Activated T-cell treated with anti-CD3 and anti-CD28 coated beads, Interleukin-2, amount 50 U/mL, for 4 hours (primary cell): ENCODE measurements around the gene INTS15. TPM values are rescaled to one million over a fixed set of nuclear protein-coding genes. Genes with fewer than 3 reads are reported as not detected.
A peak's percentile ranks its signal among the peaks of the same experiment; 100 is the strongest.

ENCODE experiments used
- ATAC-seq, 2 donors: fragments of 200-7000 bp; cut with Tn5 transposase; one replicate each; pipeline ENCODE4 v1.10.0; 2021
- DNase-seq: peaks from one replicate; pipeline ENCODE4 v3.0.0-alpha.2; 2020
- H3K27me3 Mint-ChIP-seq: one replicate; pipeline ENCODE4 v1.8.0; 2021; ENCODE audit warnings: low read depth, mixed read lengths
- H3K36me3 Mint-ChIP-seq: one replicate; pipeline ENCODE4 v1.8.0; 2022; ENCODE audit warnings: mixed read lengths; ENCODE audit not compliant: insufficient read depth
- H3K4me1 Mint-ChIP-seq: one replicate; pipeline ENCODE4 v1.8.0; 2021; ENCODE audit warnings: low read depth, mixed read lengths
- H3K4me3 Mint-ChIP-seq: one replicate; pipeline ENCODE4 v1.8.0; 2021; ENCODE audit warnings: mild to moderate bottlenecking, moderate library complexity, mixed read lengths
- H3K9me3 Mint-ChIP-seq: one replicate; pipeline ENCODE4 v1.8.0; 2021; ENCODE audit warnings: mixed read lengths
- total RNA-seq, 3 donors: library from RNA; stranded (reverse); gene quantifications; one replicate each; pipeline ENCODE4 v1.2.1, GENCODE V29; 2021

INTS15 gene
- total RNA-seq, 3 donors from 2014 or later, result 51.4 to 60.1 (median 59.1) TPM

DNA sequence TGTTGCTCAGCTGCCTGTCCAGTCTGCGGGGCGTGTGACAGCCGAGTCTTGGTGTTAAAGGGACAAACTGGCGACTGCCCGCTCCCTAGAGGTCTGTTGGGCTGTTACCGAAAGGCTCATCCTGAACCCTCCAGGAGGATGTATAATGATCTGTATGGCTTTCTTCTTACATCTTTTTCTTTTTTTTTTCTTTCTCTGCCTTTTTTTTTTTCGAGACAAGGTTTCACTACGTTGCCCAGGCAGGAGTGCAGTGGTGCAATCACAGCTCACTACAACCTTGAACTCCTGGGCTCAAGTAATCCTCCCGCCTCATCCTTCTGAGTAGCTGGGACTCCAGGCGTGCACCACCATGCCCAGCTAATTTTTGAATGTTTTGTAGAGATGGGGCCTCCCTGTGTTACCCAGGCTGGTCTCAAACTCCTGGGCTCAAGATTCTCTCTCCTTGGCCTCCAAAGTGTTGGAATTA, 857 bp downstream of the INTS15 start:
- DNase-seq, result no peak
- peaks cover 21% of the 10 kb centered on the region for H3K4me1 Mint-ChIP-seq
- peak overlapping the region; percentile 83 for H3K4me3 Mint-ChIP-seq
- H3K9me3 Mint-ChIP-seq, result no peaks in the 10 kb centered on the region
- H3K36me3 Mint-ChIP-seq, result peaks cover 22% of the 10 kb centered on the region
- no peaks in the 10 kb centered on the region for H3K27me3 Mint-ChIP-seq
- ATAC-seq, result peak in 1 of 2 donors; percentile 5

DNA sequence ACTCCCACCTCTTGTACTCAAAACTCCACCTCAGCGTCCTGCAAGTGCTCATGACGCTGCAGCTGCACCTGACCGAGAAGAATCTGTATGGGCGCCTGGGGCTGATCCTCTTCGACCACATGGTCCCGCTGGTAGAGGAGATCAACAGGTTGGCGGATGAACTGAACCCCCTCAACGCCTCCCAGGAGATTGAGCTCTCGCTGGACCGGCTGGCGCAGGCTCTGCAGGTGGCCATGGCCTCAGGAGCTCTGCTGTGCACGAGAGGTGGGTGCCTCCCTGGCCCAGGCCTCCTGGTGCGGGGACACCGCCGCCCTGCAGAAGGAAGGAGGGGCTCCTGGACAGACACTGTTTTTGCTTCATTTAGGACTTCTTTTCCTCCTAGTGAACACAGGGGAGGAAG, 10.3 kb downstream of the INTS15 start:
- no peak overlapping the region for H3K4me3 Mint-ChIP-seq
- no peaks in the 10 kb centered on the region for H3K27me3 Mint-ChIP-seq
- no peak for DNase-seq
- peaks cover 34% of the 10 kb centered on the region for H3K36me3 Mint-ChIP-seq
- no peaks in the 10 kb centered on the region for H3K9me3 Mint-ChIP-seq
- ATAC-seq, result no peak
- peaks cover 3% of the 10 kb centered on the region for H3K4me1 Mint-ChIP-seq

DNA sequence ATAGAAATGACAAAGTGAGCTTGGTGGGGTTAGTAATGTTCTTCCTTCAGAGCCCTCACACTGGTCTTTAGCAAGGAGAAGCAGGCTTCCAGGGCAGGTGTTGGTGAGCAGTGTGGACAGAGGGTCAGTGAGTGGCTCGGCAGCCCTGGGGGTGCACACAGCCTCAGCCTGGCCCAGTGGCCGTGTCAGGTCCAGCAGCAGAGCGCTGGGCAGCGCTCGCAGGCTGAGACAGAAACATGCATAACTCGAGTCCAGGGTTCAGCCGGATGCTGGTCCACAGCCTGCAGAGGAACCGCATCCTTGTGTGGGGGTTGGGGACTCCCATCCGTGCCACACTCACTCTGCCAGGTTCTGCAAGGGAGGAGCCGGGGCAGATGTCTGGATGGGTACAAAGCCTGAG, 14.6 kb downstream of the INTS15 start:
- Mint-ChIP-seq H3K4me3 (no peak overlapping the region), H3K9me3 (no peaks in the 10 kb centered on the region), H3K27me3 (no peaks in the 10 kb centered on the region), H3K4me1 (peaks cover 3% of the 10 kb centered on the region), H3K36me3 (peaks cover 23% of the 10 kb centered on the region)
- ATAC-seq, result no peak
- no peak for DNase-seq

DNA sequence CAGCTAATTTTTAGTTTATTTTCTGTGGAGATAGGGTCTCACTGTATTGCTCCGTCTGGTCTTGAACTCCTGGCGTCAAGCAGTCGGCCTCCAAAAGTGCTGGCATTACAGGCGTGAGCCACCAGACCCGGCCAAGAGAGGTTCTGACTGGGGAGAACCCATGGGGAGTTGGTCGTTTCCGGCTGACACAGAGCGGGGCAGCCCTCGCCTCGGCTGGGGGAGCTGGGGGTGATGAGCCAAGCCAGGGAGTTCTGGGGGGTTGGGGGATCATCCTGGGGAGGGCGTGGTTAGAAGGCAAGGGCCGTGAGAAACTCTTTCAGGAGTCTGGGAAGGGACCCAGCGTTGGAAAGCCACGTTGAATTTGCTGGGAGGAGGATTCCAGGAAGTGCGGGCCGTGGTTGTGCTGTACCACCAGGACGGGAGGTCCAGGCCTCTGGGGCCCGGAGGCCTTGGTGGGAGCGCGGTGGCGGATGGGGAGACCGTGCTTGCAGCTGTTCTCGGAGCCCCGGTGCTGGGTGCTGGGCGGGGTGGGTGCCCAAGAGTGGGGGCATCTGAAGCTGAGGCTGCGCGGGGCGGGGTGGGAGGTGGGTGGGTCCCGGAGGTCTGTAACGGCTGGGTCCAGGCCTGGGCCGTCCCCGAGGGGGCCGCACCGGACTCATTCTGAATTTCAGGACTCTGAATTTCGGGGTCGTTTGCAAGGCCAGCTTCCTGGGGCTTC, 17.2 kb downstream of the INTS15 start:
- Mint-ChIP-seq H3K9me3 (no peaks in the 10 kb centered on the region), H3K36me3 (peaks cover 17% of the 10 kb centered on the region), H3K4me1 (peaks cover 2% of the 10 kb centered on the region), H3K27me3 (peaks cover 1% of the 10 kb centered on the region), H3K4me3 (no peak overlapping the region)
- ATAC-seq (no peak), DNase-seq (no peak)

DNA sequence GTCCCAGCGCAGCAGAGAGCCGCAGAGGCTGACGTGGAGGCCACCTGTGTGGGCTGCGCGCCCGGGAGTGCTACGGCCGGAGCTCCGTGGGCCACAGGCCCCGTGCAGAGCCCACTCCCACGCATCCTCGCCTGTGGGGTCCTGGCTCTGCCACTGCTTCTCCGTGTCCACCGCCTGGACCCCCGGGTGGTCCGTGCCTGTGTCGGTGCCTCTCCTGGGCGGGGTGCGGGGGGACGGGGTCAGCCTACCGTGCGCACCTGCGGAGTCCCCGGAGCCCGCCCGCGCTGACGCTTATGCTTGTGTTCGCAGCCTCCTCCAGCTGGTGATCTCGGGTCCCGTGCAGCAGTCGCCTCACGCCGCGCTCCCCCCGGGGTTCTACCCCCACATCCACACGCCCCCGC, 17.8 kb downstream of the INTS15 start:
- Mint-ChIP-seq H3K9me3 (no peaks in the 10 kb centered on the region), H3K4me3 (no peak overlapping the region), H3K36me3 (peaks cover 14% of the 10 kb centered on the region), H3K4me1 (peaks cover 2% of the 10 kb centered on the region), H3K27me3 (peaks cover 1% of the 10 kb centered on the region)
- ATAC-seq, result no peak
- DNase-seq, result no peak

DNA sequence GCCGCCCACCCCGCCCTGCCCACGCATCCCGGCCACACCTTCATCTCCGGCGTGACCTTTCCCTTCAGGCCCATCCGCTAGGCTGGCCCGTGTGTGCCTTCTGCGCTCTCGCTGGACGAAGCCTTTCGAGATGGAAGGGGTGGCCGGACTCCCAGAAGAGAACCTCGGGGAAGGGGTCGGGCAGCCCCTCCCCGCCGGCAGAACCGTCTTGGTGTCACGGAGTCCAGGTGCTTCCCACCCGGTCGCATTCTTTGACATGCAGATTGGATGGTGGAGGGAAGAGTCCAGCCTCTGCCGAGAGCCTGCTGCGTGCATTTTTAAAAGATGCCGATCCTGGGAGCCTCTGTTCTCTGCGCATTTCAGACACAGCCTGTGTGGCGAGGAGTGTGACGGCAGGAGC, 18.3 kb downstream of the INTS15 start:
- Mint-ChIP-seq H3K9me3 (no peaks in the 10 kb centered on the region), H3K4me3 (no peak overlapping the region), H3K27me3 (peaks cover 1% of the 10 kb centered on the region), H3K4me1 (peaks cover 2% of the 10 kb centered on the region), H3K36me3 (peaks cover 14% of the 10 kb centered on the region)
- DNase-seq, result no peak
- no peak for ATAC-seq

DNA sequence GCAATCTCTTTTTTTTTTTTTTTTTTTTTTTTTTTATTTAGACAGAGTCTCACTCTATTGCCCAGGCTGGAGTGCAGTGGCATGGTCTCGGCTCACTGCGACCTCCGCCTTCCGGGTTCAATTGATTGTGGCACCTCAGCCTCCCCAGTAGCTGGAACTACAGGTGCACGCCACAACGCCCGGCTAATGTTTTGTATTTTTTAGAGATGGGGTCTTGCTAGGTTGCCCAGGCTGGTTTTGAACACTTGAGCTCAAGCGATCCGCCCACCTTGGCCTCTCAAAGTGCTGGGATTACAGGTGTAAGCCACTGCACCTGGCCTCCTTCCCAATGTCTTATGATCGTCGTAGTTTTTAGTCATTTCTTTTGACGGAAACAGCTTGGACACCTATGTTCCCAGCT, 19.0 kb downstream of the INTS15 start:
- H3K4me3 Mint-ChIP-seq, result no peak overlapping the region
- H3K9me3 Mint-ChIP-seq, result no peaks in the 10 kb centered on the region
- ATAC-seq (no peak), DNase-seq (no peak)
- peaks cover 2% of the 10 kb centered on the region for H3K4me1 Mint-ChIP-seq
- H3K36me3 Mint-ChIP-seq, result peaks cover 14% of the 10 kb centered on the region
- H3K27me3 Mint-ChIP-seq, result peaks cover 1% of the 10 kb centered on the region

DNA sequence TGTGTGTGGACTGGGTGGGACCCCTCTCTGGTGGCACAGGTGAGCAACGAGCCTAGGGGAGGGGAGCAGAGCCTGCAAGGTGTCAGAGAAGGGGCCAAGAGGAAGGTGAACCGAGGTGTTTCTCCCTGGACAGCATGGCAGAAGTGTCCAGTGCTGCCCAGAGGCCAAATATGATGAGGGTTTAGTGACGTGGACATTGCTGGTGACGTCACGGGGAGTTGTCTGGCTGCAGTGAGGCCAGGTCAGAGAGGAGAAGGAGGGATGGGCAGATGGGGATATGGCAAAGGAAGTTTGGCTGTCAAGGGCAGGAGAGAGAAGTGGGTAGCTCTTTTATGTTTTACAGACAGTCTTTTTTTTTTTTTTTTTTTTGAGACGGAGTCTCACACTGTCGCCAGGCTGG, 23.0 kb downstream of the INTS15 start:
- no peak overlapping the region for H3K4me3 Mint-ChIP-seq
- DNase-seq (no peak), ATAC-seq (no peak)
- H3K4me1 Mint-ChIP-seq, result peaks cover 5% of the 10 kb centered on the region
- H3K36me3 Mint-ChIP-seq, result no peaks in the 10 kb centered on the region
- peaks cover 7% of the 10 kb centered on the region for H3K27me3 Mint-ChIP-seq
- no peaks in the 10 kb centered on the region for H3K9me3 Mint-ChIP-seq

DNA sequence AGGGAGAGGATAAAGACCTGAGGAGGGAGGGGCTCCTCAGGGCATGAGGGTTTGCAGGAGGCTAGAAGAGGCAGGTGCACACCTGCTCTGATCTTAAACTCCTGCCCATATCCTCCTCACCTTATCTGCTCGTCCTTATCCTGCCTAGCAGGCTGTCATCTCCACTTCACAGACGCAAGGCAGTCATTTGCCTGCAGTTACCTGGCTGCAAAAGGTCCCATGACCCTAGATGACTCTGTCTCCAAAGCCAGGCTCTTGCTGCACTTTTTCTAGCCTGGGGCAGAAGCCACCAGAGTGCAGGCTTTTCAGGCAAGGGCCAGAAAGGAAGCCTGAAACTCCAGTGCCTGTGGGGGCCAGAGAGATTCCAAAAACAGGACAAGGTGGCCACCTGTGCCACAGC, 23.9 kb downstream of the INTS15 start:
- DNase-seq (no peak), ATAC-seq (no peak)
- no peaks in the 10 kb centered on the region for H3K9me3 Mint-ChIP-seq
- H3K27me3 Mint-ChIP-seq, result peaks cover 7% of the 10 kb centered on the region
- H3K4me1 Mint-ChIP-seq, result peaks cover 7% of the 10 kb centered on the region
- no peaks in the 10 kb centered on the region for H3K36me3 Mint-ChIP-seq
- H3K4me3 Mint-ChIP-seq, result no peak overlapping the region

DNA sequence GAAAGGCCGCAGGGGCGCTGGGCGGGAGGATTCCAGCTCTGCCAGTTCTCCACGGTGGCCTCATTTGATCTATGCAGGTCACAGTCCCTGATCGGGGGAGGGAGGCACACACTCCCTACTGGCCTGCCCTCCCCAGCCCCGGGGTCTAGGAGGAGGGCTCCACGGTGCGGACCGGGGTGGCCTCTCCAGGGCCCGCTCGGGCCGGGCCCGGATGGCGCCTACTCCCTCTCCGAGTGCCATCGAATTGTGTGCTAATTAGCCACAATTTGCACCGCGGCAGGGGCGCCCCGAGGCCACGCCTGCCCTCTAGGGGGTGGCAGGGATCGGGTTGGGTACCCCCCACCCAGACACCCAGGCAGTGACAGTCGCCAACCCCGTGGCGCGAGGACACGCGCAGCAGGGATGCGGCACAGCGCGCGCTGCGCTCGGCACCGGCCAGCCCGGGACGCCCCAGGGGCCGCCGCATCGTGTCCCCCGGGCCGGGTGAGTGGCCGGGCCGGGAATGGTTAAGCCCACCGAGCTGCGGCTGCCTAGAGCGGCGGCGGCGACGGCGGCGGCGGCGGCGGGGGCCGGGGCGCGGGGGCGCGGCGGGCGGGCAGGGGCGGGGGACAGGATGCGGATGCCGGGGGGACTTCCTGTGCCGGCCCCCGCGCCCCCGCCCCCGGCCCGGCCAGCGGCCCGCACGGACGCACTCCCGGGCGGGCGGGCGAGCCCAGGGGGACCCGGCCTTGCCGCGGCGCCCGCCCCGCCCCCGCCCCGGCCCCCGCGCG, 25.3 kb downstream of the INTS15 start, which contains the start of gene ZNF853:
TSS of gene ZNF853 (plus strand) at position 658 of the 770 bp plus-strand sequence. CDS start 565 bp downstream, outside the sequence.
- Mint-ChIP-seq H3K9me3 (no peaks in the 10 kb centered on the region), H3K27me3 (peaks cover 7% of the 10 kb centered on the region), H3K4me3 (peak within 1 kb of the TSS; percentile 78), H3K36me3 (no peaks in the 10 kb centered on the region), H3K4me1 (peaks cover 15% of the 10 kb centered on the region)
- ATAC-seq (peak; percentile 59 to 65), DNase-seq (no peak)

DNA sequence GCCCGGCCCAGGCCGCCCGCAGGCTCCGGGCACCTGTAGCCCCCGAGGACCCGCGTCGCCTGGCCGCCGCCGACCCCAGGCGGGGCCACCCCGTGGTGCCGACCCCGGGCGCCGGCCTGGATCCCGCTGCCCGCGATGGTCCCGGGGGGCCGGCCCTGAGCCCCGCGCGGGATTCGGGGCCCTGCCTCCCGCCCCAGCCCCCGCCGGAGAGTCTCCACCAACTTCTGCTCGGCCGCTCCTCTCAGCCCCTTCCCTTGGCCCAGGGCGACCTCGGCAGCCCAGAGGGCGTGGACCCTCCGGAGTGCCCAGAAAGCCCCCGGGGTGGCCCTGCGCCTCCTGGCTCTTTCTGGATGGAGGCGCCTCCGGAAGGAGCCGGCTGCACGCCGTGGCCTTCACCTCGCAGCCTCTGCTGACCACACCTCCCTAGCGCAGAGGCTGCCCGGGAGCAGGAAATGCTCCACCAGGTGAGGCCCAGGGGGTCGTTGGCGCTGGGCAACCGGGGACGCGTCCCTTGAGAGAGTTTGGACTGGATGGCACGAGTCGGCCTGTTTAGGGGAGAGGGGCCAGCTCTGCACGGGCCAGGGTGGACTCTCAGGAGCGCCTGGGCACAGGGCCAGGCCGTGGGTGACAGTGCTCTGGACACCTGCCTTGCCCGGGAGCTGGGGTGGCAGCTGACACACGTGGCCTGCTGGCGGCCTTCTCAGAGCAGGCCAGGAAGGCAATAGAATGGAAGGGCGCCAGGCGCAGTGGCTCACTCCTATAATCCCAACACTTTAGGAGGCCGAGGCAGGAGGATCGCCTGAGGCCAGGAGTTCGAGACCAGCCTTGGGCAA, 26.1 kb downstream of the INTS15 start:
- no peaks in the 10 kb centered on the region for H3K9me3 Mint-ChIP-seq
- ATAC-seq (peak; percentile 35 to 46), DNase-seq (no peak)
- peaks cover 7% of the 10 kb centered on the region for H3K27me3 Mint-ChIP-seq
- no peaks in the 10 kb centered on the region for H3K36me3 Mint-ChIP-seq
- peak overlapping the region; percentile 64 for H3K4me3 Mint-ChIP-seq
- peaks cover 21% of the 10 kb centered on the region for H3K4me1 Mint-ChIP-seq

DNA sequence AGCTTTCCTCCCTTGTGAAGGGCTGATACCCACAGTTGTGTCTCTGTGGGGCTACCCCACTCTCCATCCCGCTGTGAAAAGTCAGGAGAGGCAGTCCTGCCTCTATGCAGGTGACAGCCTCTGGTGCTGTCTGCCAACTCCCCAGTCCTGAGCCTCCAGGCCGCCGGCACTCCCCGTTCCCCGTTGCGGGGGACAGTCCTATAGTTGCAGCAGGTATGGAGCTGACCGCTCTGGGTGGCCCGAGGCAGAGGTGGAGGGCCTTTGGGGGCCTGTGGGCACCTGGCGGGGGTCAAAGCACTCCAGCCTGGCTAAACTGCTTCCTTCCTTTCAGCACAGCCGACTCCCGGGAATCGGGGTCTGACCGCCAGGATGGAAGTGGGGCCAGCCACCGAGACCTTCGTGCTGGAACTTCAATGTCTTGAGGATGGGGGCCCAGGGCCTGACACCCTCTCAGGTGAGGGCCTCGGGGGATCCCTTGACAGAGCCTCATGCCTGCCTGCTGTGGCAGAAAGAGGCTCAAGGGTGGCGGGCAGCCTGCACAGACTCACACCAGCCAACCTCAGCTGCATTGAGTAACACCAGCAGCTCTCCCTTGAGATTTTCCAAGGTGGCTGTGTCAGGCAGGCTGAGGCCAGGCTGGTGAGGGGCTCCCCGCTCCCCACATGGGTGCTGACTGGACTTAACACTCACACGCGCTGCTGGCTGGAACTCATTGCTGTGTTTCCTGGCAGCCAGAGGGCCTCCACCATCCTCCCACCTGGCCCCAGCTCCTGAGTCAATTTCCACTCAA, 27.2 kb downstream of the INTS15 start:
- peaks cover 31% of the 10 kb centered on the region for H3K4me1 Mint-ChIP-seq
- H3K27me3 Mint-ChIP-seq, result peaks cover 5% of the 10 kb centered on the region
- no peak for ATAC-seq

DNA sequence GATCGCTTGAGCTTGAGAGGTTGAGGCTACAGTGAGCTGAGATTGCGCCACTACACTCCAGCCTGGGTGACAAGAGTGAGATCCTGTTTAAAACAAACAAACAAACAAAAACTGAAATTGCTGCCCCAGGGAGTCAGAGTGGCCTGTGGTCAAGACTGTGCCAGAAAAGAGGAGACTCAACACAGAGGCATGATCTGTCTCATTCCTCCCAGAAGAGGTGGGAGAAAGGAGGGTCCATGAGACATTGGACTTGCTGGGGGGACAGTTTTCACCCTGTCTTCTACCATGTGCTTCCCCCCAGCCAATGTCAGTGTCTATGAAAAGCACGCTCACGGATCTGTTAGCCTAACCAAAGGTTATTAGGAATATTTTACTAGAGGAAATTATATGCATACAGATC, 28.8 kb downstream of the INTS15 start:
- Mint-ChIP-seq H3K4me1 (peaks cover 37% of the 10 kb centered on the region), H3K4me3 (no peak overlapping the region), H3K9me3 (no peaks in the 10 kb centered on the region), H3K27me3 (peaks cover 5% of the 10 kb centered on the region), H3K36me3 (peaks cover 7% of the 10 kb centered on the region)
- ATAC-seq (no peak), DNase-seq (no peak)

More for the DNA sequence above, 27.2 kb downstream of the INTS15 start:
- peaks cover 7% of the 10 kb centered on the region for H3K36me3 Mint-ChIP-seq
- no peak for DNase-seq
- H3K4me3 Mint-ChIP-seq, result peak overlapping the region; percentile 58
- H3K9me3 Mint-ChIP-seq, result no peaks in the 10 kb centered on the region
